ENCODE results near the gene KRTDAP.

The KRTDAP gene

DNA sequence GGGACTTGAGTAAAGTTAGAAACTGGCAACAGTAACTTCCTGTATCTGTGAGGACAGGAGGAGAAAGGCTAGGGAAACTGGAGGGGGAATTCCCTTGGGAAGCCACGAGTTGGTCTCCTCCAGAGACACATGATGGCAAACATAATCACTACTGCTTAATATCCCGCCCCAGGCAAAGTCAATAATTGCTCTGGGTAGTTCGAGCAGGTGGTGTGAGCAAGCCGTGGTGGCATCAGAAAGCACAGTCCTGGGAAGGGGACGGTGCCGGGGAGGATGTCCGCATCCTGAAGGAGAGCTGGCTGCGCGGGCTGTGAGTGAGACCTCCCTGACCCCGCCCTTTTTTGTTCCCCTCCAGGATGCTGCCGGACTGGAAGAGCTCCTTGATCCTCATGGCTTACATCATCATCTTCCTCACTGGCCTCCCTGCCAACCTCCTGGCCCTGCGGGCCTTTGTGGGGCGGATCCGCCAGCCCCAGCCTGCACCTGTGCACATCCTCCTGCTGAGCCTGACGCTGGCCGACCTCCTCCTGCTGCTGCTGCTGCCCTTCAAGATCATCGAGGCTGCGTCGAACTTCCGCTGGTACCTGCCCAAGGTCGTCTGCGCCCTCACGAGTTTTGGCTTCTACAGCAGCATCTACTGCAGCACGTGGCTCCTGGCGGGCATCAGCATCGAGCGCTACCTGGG is 40.8 kb downstream of the KRTDAP start:
- no peak for DNase-seq

DNA sequence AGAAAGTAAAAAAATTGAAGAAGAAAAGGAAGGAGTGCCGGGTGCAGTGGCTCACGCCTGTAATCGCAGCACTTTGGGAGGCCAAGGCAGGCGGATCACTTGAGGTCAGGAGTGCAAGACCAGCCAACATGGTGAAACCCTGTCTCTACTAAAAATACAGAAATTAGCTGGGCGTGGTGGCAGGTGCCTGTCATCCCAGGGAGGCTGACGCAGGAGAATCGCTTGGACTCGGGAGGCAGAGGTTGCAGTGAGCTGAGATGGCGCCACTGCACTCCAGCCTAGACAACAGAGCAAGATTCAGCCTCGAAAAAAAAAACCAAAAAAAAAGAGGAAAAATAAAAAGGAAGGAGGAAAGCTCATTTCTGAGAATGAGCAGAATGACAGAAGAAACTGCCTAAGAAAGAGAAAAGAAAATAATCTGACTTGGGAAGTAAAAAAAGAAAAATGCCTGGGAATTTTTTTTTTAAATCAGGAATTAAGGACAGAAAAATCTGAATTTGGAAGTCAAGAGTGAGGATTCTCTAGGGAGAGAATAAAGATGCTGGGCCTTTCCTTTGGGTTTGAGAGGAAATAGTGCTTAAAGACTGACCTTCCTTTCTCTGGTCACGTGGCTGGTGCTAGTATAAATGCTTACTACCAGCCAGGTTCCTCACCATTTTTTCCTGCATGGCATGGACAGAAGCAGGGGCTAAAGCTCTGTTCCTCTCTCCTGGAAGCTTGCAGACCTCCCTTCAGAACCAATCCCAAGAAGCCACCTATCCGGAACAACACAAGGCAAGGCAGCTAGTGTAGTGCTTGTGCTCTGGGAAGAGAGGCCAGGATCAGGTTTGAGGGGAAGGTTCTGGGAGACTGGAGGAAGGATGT is 42.4 kb downstream of the KRTDAP start, which contains the start of gene FFAR2:
TSS of gene FFAR2 (plus strand) at position 652 of the 864 bp plus-strand sequence. CDS start 1,458 bp downstream, outside the sequence.
- DNase-seq: no peak

- no peak for DNase-seq
These were observed 44.3 kb downstream of the KRTDAP start for GRCh38 chr19:35445826-35446593.

DNA sequence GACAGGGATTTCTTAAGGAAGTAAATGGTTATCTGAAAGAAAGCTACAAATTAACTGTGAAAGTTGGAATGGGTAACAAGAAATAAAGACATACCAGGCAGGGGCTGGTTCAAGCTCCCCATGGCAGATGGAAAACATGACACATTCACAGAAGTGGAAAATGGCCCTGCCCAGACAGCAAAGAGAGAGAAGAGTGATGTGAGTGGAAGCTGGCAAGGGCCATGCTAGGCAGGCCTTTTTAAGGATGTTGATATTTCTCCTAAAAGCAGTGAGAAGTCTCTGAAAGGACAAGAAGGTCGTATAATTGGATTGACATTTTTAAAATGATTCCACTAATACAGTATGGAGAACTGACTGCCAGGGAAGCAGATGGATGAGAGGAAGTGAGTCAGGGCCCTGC is 45.5 kb downstream of the KRTDAP start:
- DNase-seq: no peak

DNA sequence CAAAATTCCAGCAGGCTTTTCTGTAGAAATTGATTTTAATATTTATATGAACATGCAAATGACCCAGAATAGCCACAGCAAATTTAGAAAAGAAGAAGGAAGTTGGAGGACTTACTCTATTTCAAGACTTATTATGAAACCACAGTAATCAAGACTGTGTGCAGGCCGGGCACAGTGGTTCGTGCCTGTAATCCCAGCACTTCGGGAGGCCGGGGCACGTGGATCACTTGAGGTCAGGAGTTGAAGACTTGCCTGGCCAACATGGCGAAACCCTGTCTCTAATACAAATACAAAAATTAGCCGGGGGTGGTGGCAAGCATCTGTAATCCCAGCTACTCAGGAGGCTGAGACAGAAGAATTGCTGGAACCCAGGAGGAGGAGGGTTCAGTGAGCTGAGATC is 48.2 kb downstream of the KRTDAP start:
- no peak for DNase-seq

- no peak for DNase-seq
These were observed 50.3 kb downstream of the KRTDAP start for GRCh38 chr19:35439921-35440320.

DNA sequence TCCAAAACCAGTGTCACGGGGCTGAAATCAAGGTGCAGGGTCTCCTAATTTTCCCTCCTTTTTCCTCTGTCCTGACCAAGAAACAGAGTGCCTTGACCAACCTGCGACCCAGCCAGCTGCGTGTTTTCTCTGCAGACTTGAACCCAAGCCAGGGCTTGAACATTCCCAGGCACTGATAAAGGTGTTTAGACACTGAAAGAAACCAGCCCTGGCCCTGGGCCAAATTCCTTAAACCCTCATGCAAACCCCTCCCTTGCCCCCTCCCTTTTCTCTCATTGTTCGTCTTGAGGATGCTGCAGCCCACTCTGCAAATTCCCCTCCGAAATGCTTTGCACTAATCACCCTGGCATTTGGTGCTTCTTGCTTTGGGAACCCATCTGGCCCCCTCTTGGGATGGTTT is 51.7 kb downstream of the KRTDAP start:
- no peak for DNase-seq

DNA sequence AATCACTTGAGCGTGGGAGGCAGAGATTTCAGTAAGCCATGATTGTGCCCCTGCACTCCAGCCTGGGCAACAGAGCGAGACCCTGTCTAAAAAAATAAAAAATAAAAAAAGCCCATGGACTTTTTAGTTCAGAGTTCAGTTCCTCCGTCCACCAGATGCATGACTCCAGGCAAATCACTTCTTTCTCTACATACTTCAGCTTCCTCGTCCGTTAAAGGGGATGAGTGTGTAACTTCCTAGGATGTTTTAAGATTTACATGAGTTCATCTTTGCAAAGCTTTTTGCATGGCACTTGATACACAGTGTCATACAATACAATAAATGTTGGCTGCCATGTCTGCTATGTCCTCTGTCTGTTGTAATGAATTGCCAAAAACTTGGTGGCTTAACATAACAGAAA is 52.2 kb downstream of the KRTDAP start:
- no peak for DNase-seq

DNA sequence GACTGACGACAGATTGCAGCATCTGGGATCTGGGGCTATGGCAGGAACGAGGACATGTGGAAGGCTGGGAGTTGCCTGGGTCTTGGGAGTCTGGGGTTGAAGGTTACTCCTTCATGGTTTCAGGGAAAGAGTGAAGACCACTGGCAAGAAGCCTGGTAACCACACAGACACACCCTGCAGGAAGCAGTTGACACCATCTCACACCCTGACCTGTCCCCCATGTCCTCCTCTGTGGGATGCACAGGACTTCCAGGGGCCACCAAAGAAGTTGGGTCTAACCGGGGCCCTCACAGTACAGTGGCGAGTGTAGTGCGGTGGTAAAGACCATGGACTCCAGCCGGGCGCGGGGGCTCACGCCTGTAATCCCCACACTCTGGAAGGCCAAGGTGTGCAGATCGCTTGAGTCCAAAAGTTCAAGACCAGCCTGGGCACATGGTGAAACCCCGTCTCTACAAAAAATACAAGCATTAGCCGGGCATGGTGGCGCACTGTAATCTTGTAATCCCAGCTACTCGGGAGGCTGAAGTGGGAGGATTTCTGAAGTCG is 52.8 kb downstream of the KRTDAP start:
- no peak for DNase-seq

All from fibroblast of upper back skin (primary cell).